ENCODE results near the gene CPEB3.

- TF ChIP-seq SIN3A (IDR thresholded peaks at IDR 0.05; ENCODE audit: borderline replicate concordance, insufficient read depth, low read depth, low read length), result no peak
- TF ChIP-seq CTCF (IDR thresholded peaks at IDR 0.05), result no peak
- no peak for TF ChIP-seq REST (IDR thresholded peaks at IDR 0.05; ENCODE audit: insufficient read depth in 1 of 2, low read depth in 2 of 2, low read length in 1 of 2)
- no peak for TF ChIP-seq TCF7L2 (IDR thresholded peaks at IDR 0.05; ENCODE audit: low read depth, low read length)
Observed at GRCh38 chr10:92124020-92124419, 166.9 kb downstream of the CPEB3 start.
